Activated naive CD4-positive, alpha-beta T cell treated with anti-CD3 and anti-CD28 coated beads, Interleukin-2, amount 10 ng/mL, durations not matched to agents 7 days and 5 days (primary cell): ENCODE measurements around the gene DMAC2L.

Experiments
- CTCF ChIA-PET: fragments of 350-600 bp; sonication (Branson Sonifier 250); formaldehyde crosslinking; loops from one replicate; lab custom pipeline; 2021; ENCODE audit warnings: antibody characterized with exemption; lab: Charles Lee
- DNase-seq: peaks from one replicate; pipeline ENCODE4 v3.0.0-alpha.2; 2020
- H3K27ac Mint-ChIP-seq: one replicate; pipeline ENCODE4 v1.8.0; 2021; ENCODE audit warnings: mild to moderate bottlenecking, moderate library complexity, mixed read lengths
- H3K27me3 Mint-ChIP-seq: one replicate; pipeline ENCODE4 v1.8.0; 2021; ENCODE audit warnings: mild to moderate bottlenecking, mixed read lengths
- H3K36me3 Mint-ChIP-seq: one replicate; pipeline ENCODE4 v1.8.0; 2021; ENCODE audit warnings: mixed read lengths
- H3K4me1 Mint-ChIP-seq: one replicate; pipeline ENCODE4 v1.8.0; 2021; ENCODE audit warnings: mixed read lengths
- H3K4me3 Mint-ChIP-seq: one replicate; pipeline ENCODE4 v1.8.0; 2021; ENCODE audit warnings: mild to moderate bottlenecking, moderate library complexity, mixed read lengths
- H3K9me3 Mint-ChIP-seq: one replicate; pipeline ENCODE4 v1.8.0; 2021; ENCODE audit warnings: mixed read lengths

The DMAC2L gene, protein sequence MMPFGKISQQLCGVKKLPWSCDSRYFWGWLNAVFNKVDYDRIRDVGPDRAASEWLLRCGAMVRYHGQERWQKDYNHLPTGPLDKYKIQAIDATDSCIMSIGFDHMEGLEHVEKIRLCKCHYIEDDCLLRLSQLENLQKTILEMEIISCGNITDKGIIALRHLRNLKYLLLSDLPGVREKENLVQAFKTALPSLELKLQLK

DNA sequence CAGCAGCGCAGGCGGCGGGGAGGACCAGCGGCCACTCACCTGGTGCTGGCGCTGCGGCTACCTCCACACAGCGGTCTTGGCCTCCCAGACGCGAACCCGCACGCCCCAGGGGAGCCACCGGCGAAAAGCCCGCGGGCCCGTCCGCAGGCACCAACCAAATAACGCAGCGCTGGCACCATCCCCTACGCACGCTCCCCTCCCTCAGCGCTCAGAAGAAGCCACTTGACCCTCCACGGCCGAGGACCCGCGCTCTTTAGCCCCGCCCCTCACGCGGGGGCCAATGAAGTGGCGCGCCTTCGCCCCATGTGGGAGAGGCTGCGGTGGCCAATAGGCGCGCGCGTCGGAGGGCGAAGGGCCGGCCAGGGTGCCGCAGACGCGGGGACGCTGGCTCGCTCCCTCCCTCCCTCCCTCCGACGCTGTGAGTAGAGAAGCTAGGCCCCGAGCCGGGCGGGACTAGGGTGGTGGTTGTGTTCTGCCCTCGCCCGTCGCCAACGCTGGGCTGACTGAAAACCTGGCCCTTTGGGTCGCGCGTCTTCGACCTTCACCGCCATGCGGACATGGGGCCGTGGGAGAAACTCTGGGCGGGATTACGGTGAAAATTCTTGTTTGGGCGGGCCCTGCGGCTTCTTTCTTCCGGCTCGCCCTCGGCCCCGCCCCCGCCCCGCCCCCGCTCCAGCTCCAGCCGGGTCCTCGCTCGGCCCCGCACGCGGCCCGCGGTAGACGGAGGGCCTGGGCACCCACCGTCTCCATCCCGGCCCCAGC is at the start of gene DMAC2L, which contains the start of gene L2HGDH:
Gene DMAC2L, plus strand, starts transcription at position 353 of the 762 bp plus-strand sequence. CDS start 9,164 bp downstream, outside the sequence.
Gene L2HGDH, minus strand, starts transcription at position 258 of the 762 bp plus-strand sequence. Its CDS starts 79 bp downstream, at position 179.
- Mint-ChIP-seq H3K4me1 (peaks cover 40% of the 10 kb centered on the region), H3K27me3 (no peaks in the 10 kb centered on the region), H3K36me3 (peaks cover 33% of the 10 kb centered on the region), H3K9me3 (peaks cover 8% of the 10 kb centered on the region), H3K27ac (peak within 1 kb of the TSS; percentile 97), H3K4me3 (peak within 1 kb of the TSS; percentile 90)
- DNase-seq = peak; percentile 94
- CTCF ChIA-PET = interaction anchor here (1.4 to 3.6 kb wide), 2 partner anchors 9 to 481 kb away, joined by 3 to 20 read pairs; no protein-coding TSS in a partner anchor

DNA sequence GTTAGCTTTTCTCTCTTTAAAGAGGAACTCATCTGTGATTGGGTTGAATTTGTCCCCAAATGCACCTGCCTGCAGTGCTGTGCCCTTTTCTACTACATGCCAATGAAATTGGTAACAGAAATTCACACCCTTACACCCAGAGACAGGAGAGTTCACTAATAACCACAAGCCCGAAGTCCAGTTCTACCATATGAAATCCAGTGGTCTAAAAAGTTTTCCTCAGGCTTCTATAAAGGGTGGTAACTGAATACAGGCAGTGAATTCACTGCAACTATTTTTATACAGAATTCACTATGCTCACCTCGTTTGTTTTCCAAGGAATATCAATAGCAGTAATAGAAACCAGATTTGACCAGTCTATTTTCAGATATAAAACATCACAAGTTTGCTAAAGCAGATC is 49.3 kb upstream of the DMAC2L start:
- H3K4me1 Mint-ChIP-seq = peaks cover 4% of the 10 kb centered on the region
- no peak overlapping the region for H3K27ac Mint-ChIP-seq
- peaks cover 5% of the 10 kb centered on the region for H3K36me3 Mint-ChIP-seq
- H3K9me3 Mint-ChIP-seq = no peaks in the 10 kb centered on the region
- no peak for DNase-seq
- H3K27me3 Mint-ChIP-seq = no peaks in the 10 kb centered on the region
- CTCF ChIA-PET = interaction anchor here (0.6 to 1.5 kb wide), 2 partner anchors 410 to 596 kb away, joined by 3 to 4 read pairs; partner anchors contain the start of gene NEMF
- H3K4me3 Mint-ChIP-seq = no peak overlapping the region

DNA sequence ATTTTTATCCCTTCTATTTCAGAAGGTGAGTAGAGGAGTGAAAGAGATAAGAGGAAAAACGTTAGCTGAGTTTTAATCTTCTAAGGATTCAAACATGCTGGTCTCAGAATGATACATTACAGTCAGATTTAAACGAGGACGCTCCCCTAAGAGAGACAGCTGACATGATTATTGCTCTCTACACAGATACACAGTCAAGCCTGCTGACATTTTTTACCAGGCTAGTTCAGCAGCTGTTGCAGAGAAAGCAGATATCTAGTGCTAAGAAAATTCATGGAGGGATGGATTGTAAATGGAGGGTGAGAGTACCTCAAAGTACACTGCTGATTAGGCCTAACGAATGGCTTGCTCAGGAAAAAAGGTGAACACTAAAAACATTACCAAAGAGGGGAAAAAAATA is 48.8 kb upstream of the DMAC2L start:
- Mint-ChIP-seq H3K9me3 (no peaks in the 10 kb centered on the region), H3K36me3 (peaks cover 5% of the 10 kb centered on the region), H3K27me3 (no peaks in the 10 kb centered on the region), H3K4me3 (no peak overlapping the region), H3K27ac (no peak overlapping the region), H3K4me1 (no peaks in the 10 kb centered on the region)
- no peak for DNase-seq
- CTCF ChIA-PET = no interaction called here

DNA sequence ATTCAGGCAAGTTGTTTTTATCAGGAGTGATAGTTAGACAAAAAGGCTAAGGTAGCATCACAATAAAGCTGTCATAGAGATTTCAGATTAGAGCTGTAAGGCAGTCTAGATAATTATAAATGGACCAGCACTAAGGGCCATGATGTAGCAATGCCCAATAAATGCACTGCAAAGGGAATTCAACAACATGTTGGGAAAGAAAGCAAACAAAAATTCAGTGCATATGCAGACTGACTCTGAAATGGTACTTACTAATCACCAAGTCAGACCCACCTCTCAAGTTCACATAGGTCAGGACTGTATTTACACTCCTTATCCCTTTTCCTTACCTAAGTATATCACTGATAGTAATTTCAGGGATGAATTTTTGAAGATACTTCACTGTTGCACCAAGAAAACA is 47.1 kb upstream of the DMAC2L start:
- H3K27ac Mint-ChIP-seq = no peak overlapping the region
- no peak overlapping the region for H3K4me3 Mint-ChIP-seq
- CTCF ChIA-PET = no interaction called here
- H3K36me3 Mint-ChIP-seq = peaks cover 6% of the 10 kb centered on the region
- no peaks in the 10 kb centered on the region for H3K4me1 Mint-ChIP-seq
- no peaks in the 10 kb centered on the region for H3K27me3 Mint-ChIP-seq
- no peak for DNase-seq
- H3K9me3 Mint-ChIP-seq = no peaks in the 10 kb centered on the region

DNA sequence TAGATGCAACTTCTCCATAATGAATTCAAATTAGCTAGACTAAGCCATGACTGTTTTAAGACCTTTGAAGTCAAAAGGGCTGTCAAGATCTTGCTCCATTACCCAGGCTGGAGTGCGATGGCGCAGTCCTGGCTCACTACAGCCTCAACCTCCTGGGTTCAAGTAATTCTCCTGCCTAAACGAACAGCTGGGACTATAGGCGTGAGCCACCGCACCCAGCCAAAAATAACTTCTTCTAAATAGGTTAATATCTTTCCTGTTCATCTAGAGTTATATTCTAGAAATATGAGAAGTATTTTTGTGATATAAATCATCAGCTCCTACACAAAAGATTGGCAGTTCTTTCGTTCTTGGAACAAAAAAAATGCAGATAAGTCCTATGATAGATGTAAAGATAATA is 41.2 kb upstream of the DMAC2L start:
- CTCF ChIA-PET = interaction anchor here (0.6 kb wide), 1 partner anchor 56 kb away, joined by 3 read pairs; no protein-coding TSS in a partner anchor
- Mint-ChIP-seq H3K4me1 (no peaks in the 10 kb centered on the region), H3K27me3 (no peaks in the 10 kb centered on the region), H3K4me3 (no peak overlapping the region), H3K36me3 (peaks cover 3% of the 10 kb centered on the region), H3K27ac (no peak overlapping the region), H3K9me3 (no peaks in the 10 kb centered on the region)
- DNase-seq = no peak

DNA sequence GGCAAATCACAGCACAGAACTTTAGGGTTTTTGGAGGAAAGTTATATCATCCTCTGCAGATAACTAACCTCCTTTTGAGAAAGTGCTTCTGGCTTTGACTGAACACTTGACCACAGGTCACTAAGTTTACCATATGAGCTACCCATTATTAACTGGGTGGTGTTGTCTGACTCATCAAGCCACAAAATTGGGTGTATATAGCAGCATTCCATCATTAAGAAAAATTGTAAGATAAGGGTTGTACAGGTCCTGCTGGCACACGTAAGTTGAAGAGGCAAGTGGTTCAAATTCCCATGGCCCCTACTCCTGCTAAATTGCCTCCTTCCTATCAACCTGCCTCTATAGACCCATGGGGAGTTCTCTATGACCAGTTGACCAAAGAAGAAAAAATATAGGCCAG is 39.6 kb upstream of the DMAC2L start:
- H3K9me3 Mint-ChIP-seq = no peaks in the 10 kb centered on the region
- H3K36me3 Mint-ChIP-seq = peaks cover 5% of the 10 kb centered on the region
- CTCF ChIA-PET = no interaction called here
- H3K4me1 Mint-ChIP-seq = no peaks in the 10 kb centered on the region
- no peaks in the 10 kb centered on the region for H3K27me3 Mint-ChIP-seq
- no peak overlapping the region for H3K4me3 Mint-ChIP-seq
- no peak overlapping the region for H3K27ac Mint-ChIP-seq
- no peak for DNase-seq

DNA sequence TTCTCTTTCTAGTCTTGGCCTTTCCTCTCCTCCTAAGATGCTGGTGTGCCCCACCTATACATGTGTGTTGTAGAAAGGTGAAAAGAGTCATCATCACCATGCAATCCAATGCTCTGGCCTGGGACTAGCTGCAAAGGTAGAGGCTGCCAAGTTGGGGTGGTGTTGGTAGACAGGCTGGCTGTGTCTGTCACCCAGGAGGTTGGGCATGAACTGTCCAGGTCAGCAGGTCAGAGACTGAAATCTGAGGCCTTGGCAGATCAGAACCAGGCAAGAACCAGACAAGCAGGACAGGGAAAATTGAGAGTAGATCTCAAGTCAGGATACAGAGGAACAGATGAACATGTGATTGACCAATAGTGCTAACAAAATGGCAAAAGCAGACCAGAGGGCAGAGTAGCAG is 26.3 kb upstream of the DMAC2L start:
- H3K27ac Mint-ChIP-seq = no peak overlapping the region

DNA sequence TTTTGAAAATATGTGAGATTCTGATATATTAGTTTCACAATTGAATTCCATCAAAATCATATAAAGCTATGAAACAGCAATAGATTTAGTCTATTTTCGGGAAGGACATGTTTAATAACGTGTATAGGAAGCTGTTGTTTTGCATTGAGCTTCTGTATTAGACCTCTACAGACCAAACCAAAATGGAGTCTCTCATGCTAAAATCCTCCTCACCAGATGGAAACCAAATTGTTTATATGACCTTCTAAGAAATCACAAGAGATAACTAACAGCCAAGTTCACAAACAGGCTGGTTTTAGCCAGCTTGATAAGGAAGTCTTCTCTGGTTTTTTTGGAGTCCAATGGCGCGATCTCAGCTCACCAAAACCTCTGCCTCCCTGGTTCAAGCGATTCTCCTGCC is 24.0 kb upstream of the DMAC2L start:
- no peaks in the 10 kb centered on the region for H3K4me1 Mint-ChIP-seq
- no peak for DNase-seq
- no peaks in the 10 kb centered on the region for H3K9me3 Mint-ChIP-seq
- peaks cover 9% of the 10 kb centered on the region for H3K36me3 Mint-ChIP-seq
- H3K4me3 Mint-ChIP-seq = no peak overlapping the region
- CTCF ChIA-PET = no interaction called here
- no peak overlapping the region for H3K27ac Mint-ChIP-seq
- H3K27me3 Mint-ChIP-seq = no peaks in the 10 kb centered on the region

More for the DNA sequence above, 26.3 kb upstream of the DMAC2L start:
- no peaks in the 10 kb centered on the region for H3K27me3 Mint-ChIP-seq
- no peak for DNase-seq
- H3K4me1 Mint-ChIP-seq = no peaks in the 10 kb centered on the region
- CTCF ChIA-PET = no interaction called here
- H3K4me3 Mint-ChIP-seq = no peak overlapping the region
- H3K9me3 Mint-ChIP-seq = no peaks in the 10 kb centered on the region
- peaks cover 10% of the 10 kb centered on the region for H3K36me3 Mint-ChIP-seq

DNA sequence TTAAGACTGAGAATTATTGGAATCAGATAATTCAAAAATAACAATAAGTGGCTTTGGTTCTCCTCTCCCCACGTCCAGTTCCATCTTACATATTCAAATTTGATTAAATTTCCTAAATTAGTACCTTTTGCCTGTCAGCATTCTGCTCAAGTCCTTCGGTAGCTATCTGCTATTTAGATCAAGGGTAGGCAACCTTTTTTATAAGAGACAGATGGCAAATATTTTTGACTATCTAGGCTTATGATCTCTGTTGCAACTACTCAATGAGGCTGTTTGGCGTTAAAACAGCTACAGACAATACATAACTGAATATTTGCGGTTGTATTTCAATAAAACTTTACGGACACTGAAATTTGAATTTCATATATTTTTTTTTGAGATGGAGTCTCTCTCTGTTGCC is 21.8 kb upstream of the DMAC2L start:
- Mint-ChIP-seq H3K9me3 (no peaks in the 10 kb centered on the region), H3K4me3 (no peak overlapping the region), H3K4me1 (no peaks in the 10 kb centered on the region), H3K27me3 (no peaks in the 10 kb centered on the region), H3K36me3 (peaks cover 18% of the 10 kb centered on the region), H3K27ac (no peak overlapping the region)
- no peak for DNase-seq
- CTCF ChIA-PET = no interaction called here

DNA sequence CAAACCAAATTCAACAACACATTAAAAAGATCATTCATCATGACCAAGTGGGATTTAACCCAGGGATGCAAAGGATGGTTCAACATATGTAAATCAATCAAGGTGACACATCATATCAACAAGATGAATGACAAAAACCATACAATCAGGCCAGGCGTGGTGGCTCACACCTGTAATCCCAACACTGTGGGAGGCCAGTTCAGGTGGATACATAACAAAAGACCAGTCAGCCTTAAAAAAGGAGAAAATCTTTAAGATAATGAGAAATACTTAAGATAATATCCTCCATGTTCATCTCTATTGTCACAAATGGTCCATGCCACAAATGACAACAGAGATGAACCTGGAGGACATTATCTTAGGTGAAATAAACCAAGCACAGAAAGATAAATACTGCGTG is 12.5 kb upstream of the DMAC2L start:
- H3K27me3 Mint-ChIP-seq = no peaks in the 10 kb centered on the region
- no peaks in the 10 kb centered on the region for H3K4me1 Mint-ChIP-seq
- H3K27ac Mint-ChIP-seq = no peak overlapping the region
- H3K9me3 Mint-ChIP-seq = no peaks in the 10 kb centered on the region
- H3K36me3 Mint-ChIP-seq = peaks cover 27% of the 10 kb centered on the region
- no peak overlapping the region for H3K4me3 Mint-ChIP-seq
- CTCF ChIA-PET = no interaction called here
- DNase-seq = no peak

DNA sequence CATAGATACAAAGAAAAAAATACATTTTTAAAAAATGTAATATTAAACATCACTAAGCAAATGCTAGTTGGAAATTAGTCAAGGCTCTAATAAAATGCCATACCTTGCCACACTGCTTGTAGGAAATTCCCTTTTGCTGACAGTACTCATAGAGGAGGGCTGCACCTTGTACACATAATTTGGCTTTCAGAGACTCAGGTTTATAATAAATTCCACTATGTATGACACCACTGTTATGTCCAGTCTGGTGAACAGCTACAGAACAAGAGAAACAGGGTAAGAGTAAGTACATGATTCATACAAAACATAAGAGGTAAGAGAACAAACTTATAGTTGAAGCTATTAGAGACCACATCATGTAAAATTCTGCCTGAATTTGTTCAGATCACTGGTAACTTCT is 10.2 kb upstream of the DMAC2L start:
- H3K36me3 Mint-ChIP-seq = peaks cover 30% of the 10 kb centered on the region
- H3K27me3 Mint-ChIP-seq = no peaks in the 10 kb centered on the region
- DNase-seq = no peak
- no peak overlapping the region for H3K4me3 Mint-ChIP-seq
- CTCF ChIA-PET = interaction anchor here (0.7 kb wide), 1 partner anchor 145 kb away, joined by 3 read pairs; no protein-coding TSS in a partner anchor
- no peak overlapping the region for H3K27ac Mint-ChIP-seq
- no peaks in the 10 kb centered on the region for H3K4me1 Mint-ChIP-seq
- no peaks in the 10 kb centered on the region for H3K9me3 Mint-ChIP-seq

DNA sequence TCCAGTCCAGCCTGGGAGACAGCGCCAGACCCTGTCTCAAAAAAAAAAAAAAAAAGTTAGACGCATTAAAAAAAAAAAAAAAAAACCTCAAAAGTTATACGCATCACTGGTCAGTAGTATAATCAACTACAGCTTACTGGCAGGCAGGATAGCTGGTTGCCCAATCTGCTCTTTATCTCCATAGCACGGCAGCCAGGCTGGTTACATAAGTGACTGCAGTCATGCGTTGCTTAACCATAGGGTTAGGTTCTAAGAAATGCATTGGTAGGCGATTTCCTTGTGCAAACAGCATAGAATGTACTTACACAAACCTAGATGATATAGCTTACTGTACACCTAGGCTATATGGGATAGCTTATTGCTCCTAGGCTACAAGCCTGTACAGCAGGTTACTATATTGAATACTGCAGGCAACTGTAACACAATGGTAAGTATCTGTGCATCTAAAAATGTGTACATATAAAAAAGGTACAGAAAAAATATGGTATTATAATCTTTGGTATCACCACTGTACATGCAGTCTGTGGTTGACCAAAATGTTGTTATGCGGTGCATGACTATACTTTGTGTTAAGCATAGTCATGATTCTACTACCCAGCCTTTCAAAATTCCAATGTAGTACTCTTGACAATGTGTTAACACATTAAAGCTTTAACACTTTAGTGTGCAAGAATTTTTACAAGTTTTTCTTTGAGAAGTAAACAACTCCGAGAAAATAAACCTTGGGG is 8.2 kb upstream of the DMAC2L start:
- no peak overlapping the region for H3K4me3 Mint-ChIP-seq
- H3K27me3 Mint-ChIP-seq = no peaks in the 10 kb centered on the region
- H3K27ac Mint-ChIP-seq = no peak overlapping the region
- no peaks in the 10 kb centered on the region for H3K9me3 Mint-ChIP-seq
- DNase-seq = no peak
- CTCF ChIA-PET = no interaction called here
- peaks cover 26% of the 10 kb centered on the region for H3K36me3 Mint-ChIP-seq
- H3K4me1 Mint-ChIP-seq = peaks cover 1% of the 10 kb centered on the region

DNA sequence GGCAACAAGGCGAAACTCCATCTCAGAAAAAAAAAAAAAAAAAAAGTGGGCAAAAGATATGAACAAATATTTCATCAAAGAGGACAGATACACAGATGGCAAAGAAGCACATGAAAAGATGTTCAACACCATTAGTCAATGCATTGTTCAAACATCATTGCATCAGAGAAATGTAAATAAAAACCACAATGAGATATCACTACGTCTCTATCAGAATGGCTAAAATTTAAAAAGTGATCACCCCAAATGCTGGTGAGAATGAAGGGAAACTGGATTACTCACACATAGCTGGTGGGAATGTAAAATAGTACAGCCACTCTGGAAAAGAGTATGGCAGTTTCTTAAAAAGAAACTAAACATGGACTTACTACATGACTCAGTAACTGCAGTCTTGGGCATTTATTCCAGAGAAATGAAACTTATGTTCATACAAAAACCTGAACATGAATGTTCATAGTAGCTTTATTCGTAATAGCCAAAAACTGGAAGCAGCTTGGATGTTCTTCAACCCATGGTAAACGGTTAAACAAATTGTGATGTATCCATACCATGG is 3.7 kb upstream of the DMAC2L start:
- H3K36me3 Mint-ChIP-seq = peaks cover 16% of the 10 kb centered on the region
- no peaks in the 10 kb centered on the region for H3K27me3 Mint-ChIP-seq
- no peak overlapping the region for H3K27ac Mint-ChIP-seq
- no peak for DNase-seq
- no peak overlapping the region for H3K4me3 Mint-ChIP-seq
- CTCF ChIA-PET = interaction anchor here (1.2 kb wide), 1 partner anchor 12 kb away, joined by 3 read pairs; no protein-coding TSS in a partner anchor
- H3K9me3 Mint-ChIP-seq = peaks cover under 1% of the 10 kb centered on the region
- peaks cover 23% of the 10 kb centered on the region for H3K4me1 Mint-ChIP-seq

DNA sequence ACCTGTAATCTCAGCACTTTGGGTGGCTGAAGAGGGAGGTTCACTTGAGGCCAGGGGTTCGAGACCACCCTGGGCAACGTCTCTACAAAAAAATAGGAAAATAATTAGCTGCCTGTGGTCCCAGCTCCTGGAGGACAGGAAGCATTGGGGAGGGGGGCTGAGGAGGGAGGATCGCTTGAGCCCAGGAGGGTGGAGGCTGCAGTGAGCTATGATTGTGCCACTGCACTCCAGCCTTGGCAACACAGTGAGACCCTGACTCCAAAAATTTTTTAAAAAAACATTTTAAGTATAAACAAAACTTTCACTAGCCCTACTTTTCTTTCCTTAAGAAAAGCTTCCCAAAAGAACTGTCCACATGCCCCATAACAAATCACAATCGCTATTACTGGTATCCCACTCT is 1.7 kb upstream of the DMAC2L start:
- H3K27me3 Mint-ChIP-seq = no peaks in the 10 kb centered on the region
- H3K27ac Mint-ChIP-seq = no peak overlapping the region
- H3K4me3 Mint-ChIP-seq = peak overlapping the region; percentile 10
- CTCF ChIA-PET = interaction anchor here (3.6 kb wide), 1 partner anchor 10 kb away, joined by 20 read pairs; no protein-coding TSS in a partner anchor
- peaks cover 26% of the 10 kb centered on the region for H3K36me3 Mint-ChIP-seq
- H3K9me3 Mint-ChIP-seq = peaks cover 8% of the 10 kb centered on the region
- H3K4me1 Mint-ChIP-seq = peaks cover 32% of the 10 kb centered on the region
- DNase-seq = no peak
